Measurements from ENCODE around the gene PSEN1.

The PSEN1 gene

GRCh38 chr14:73136387-73137225 lies at the start of gene PSEN1:
Gene PSEN1, plus strand, starts transcription at chr14:73136507. Its CDS starts 11,513 bp downstream, at chr14:73148020.
- DNase-seq: peak; percentile 100

GRCh38 chr14:73091044-73091443 lies 45.3 kb upstream of the PSEN1 start:
- DNase-seq: no peak

- no peak for DNase-seq
These were observed 38.9 kb upstream of the PSEN1 start for GRCh38 chr14:73097421-73097820.

- no peak for DNase-seq
These were observed 36.0 kb upstream of the PSEN1 start for GRCh38 chr14:73100334-73100733.

- no peak for DNase-seq
These were observed 33.4 kb upstream of the PSEN1 start for GRCh38 chr14:73102806-73103497.

GRCh38 chr14:73105050-73105449 lies 31.3 kb upstream of the PSEN1 start:
- no peak for DNase-seq

- DNase-seq: no peak
These were observed 30.6 kb upstream of the PSEN1 start for GRCh38 chr14:73105727-73106126.

GRCh38 chr14:73116079-73116665 lies 20.1 kb upstream of the PSEN1 start:
- DNase-seq: no peak

- no peak for DNase-seq
These were observed 12.0 kb upstream of the PSEN1 start for GRCh38 chr14:73124180-73124894.

GRCh38 chr14:73125169-73125588 lies 11.1 kb upstream of the PSEN1 start:
- DNase-seq: no peak

GRCh38 chr14:73125746-73126145 lies 10.6 kb upstream of the PSEN1 start:
- no peak for DNase-seq

- DNase-seq: no peak
These were observed 2.5 kb upstream of the PSEN1 start for GRCh38 chr14:73133795-73134194.

- no peak for DNase-seq
These were observed 271 bp upstream of the PSEN1 start for GRCh38 chr14:73136085-73136386.

- no peak for DNase-seq
These were observed 4.6 kb downstream of the PSEN1 start for GRCh38 chr14:73140811-73141323.

- no peak for DNase-seq
These were observed 5.9 kb downstream of the PSEN1 start for GRCh38 chr14:73142216-73142615.

- no peak for DNase-seq
These were observed 6.7 kb downstream of the PSEN1 start for GRCh38 chr14:73143003-73143402.

- DNase-seq: no peak
These were observed 7.3 kb downstream of the PSEN1 start for GRCh38 chr14:73143617-73144016.

GRCh38 chr14:73145371-73145770 lies 9.1 kb downstream of the PSEN1 start:
- DNase-seq: no peak

GRCh38 chr14:73146111-73146510 lies 9.8 kb downstream of the PSEN1 start:
- DNase-seq: no peak

GRCh38 chr14:73149753-73150152 lies 13.4 kb downstream of the PSEN1 start:
- no peak for DNase-seq

- DNase-seq: no peak
These were observed 17.0 kb downstream of the PSEN1 start for GRCh38 chr14:73153272-73153671.

- DNase-seq: no peak
These were observed 25.9 kb downstream of the PSEN1 start for GRCh38 chr14:73162251-73162650.

GRCh38 chr14:73166399-73166798 lies 30.1 kb downstream of the PSEN1 start:
- DNase-seq: no peak
